Measurements from ENCODE around the gene SLC35A3.
"Not testable (repeated sequence)": the region's sequence is repeated elsewhere in the genome, so short reads cannot be mapped to it uniquely, and the experiment has no call there.

SLC35A3 gene

GRCh38 chr1:100036718-100037655 lies 67.2 kb downstream of the SLC35A3 start:
- no peak for DNase-seq (ENCODE audit: low read depth)

DNA sequence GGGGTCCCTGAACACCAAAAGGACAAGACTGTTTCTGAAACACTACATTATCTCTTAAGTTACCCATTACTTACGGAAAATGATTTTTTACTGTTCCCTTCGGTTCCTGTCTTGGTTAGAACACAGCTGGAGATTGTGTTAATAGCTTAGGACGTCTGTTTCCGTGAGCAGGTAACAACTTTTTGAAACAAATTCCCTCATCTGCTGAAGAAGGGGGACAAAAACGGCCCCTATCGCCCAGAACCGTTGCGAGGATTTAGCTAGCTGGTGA lies 67.8 kb downstream of the SLC35A3 start:
- DNase-seq (ENCODE audit: low read depth) = no peak

DNA sequence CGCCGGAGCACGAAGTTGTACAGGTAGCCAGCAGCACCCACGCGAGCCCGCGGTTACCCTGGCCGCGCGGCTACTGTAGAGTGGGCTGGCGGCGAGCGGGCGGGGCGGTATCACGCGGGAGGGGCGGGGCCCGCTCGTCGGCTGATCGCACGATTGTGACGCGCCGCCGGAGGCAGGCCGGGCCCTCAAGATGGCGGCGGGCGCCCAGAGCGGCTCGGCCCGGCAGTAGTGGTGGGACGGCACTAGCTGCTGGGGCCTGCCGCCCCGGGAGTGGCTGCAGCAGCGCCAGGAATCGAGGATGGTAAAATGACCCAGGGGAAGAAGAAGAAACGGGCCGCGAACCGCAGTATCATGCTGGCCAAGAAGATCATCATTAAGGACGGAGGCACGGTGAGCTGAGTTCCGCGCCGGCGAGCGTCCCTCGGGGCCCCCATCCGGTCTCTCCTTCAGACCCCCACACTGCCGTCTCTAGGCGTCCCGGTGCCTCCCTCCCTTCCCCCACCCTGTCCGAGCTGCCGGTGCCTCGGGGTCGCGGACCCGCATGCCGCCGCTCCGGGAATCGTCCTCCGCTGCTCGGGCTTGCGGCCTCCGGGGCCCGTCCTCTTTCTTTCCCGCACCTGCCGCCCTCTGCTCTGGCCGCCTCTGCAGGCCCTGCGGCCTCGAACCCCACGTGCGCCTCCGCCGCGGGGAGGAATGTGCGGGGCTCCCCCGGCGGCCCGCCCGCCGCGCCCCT lies 68.3 kb downstream of the SLC35A3 start:
- DNase-seq (ENCODE audit: low read depth) = peak; percentile 74

- peak; percentile 33 for DNase-seq (ENCODE audit: low read depth)
Measured at GRCh38 chr1:100038660-100039287, 69.0 kb downstream of the SLC35A3 start.

GRCh38 chr1:100039591-100039990 lies 69.8 kb downstream of the SLC35A3 start:
- no peak for DNase-seq (ENCODE audit: low read depth)

GRCh38 chr1:100045206-100045605 lies 75.4 kb downstream of the SLC35A3 start:
- DNase-seq (ENCODE audit: low read depth) = no peak

GRCh38 chr1:100047235-100047708 lies 77.5 kb downstream of the SLC35A3 start:
- not testable (repeated sequence) for DNase-seq (ENCODE audit: low read depth)

- no peak for DNase-seq (ENCODE audit: low read depth)
Measured at GRCh38 chr1:100050139-100050538, 80.3 kb downstream of the SLC35A3 start.

GRCh38 chr1:100051401-100051800 lies 81.6 kb downstream of the SLC35A3 start:
- no peak for DNase-seq (ENCODE audit: low read depth)

- DNase-seq (ENCODE audit: low read depth) = no peak
Measured at GRCh38 chr1:100051893-100052292, 82.1 kb downstream of the SLC35A3 start.

- no peak for DNase-seq (ENCODE audit: low read depth)
Measured at GRCh38 chr1:100053119-100053518, 83.3 kb downstream of the SLC35A3 start.

DNA sequence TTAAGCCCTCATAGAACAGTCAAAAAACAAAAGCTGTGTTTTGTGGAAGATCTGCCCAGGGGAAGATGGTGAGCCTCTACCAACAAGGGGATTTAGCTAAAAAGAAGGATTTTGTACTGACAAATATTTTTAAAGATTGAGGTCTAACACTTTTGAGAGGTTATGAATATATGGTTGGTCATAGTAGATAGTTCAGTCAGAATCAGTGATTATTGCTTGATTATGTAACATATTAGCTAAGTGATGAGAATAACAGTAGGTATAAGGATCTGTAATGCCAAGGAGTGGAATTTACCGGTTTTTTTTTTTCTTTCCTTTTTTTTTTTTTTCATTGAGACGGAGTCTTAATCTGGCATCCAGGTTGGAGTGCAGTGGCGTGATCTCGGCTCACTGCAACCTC lies 83.9 kb downstream of the SLC35A3 start:
- no peak for DNase-seq (ENCODE audit: low read depth)

GRCh38 chr1:100061681-100062080 lies 91.9 kb downstream of the SLC35A3 start:
- DNase-seq (ENCODE audit: low read depth) = no peak

GRCh38 chr1:100065183-100065968 lies 95.6 kb downstream of the SLC35A3 start:
- no peak for DNase-seq (ENCODE audit: low read depth)

DNA sequence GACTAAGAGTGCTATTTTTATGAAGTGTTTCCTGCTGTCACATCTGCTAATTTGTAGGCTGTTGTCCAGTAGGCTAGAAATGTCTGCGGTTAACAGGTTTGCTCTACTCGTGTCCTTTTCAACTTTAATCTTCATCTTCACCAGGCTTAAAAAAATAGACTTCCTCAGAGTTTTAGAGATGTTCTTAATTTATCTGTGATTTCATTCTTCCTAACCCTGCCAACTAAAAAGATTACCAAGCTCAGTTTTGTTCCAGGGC lies 96.1 kb downstream of the SLC35A3 start:
- no peak for DNase-seq (ENCODE audit: low read depth)

- DNase-seq (ENCODE audit: low read depth) = no peak
Measured at GRCh38 chr1:100070201-100070939, 100.6 kb downstream of the SLC35A3 start.

DNA sequence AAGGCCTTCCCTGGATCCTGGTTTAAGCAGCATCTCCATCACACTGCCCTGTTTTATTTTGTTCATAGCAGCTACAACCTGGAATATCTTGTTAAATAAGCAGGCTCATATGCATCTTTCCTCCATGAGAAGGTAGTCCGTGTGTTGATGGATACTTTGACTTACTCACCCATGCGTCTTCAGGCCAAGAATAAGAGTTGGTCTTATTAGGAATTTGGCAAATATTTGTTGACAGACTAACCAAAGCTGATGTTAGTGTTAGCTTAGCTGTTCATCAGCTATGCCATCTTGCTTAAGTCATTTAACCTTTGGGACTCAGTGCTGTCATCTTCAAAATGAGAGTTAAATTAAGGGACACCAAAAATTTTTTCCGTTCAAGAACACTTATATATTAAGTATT lies 103.7 kb downstream of the SLC35A3 start:
- no peak for DNase-seq (ENCODE audit: low read depth)

GRCh38 chr1:100074604-100075395 lies 105.0 kb downstream of the SLC35A3 start:
- no peak for DNase-seq (ENCODE audit: low read depth)

- DNase-seq (ENCODE audit: low read depth) = peak; percentile 13
Measured at GRCh38 chr1:100075773-100076172, 106.0 kb downstream of the SLC35A3 start.

DNA sequence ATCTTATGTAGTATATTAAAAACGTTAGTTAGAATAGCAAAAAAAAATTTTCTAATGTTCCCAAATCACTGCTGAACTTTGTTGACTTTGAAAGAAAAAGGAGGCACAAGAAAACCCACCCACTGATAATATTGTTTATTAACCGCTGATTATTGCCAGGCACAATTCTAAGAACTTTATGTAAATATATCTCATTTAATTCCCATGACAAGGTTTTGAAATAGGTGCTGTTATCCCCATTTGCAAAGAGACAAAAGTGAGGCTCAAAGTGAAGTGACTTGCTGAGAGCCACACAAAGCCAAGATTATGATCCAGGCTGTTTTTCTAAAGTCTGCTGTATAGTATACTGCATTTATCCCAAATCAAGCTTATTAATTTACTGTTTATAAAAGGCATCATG lies 106.5 kb downstream of the SLC35A3 start:
- no peak for DNase-seq (ENCODE audit: low read depth)

GRCh38 chr1:100076744-100077143 lies 106.9 kb downstream of the SLC35A3 start:
- DNase-seq (ENCODE audit: low read depth) = no peak

Data from stromal cell of bone marrow (primary cell).